ENCODE data around the gene KRTAP12-2.

Gene KRTAP12-2

DNA sequence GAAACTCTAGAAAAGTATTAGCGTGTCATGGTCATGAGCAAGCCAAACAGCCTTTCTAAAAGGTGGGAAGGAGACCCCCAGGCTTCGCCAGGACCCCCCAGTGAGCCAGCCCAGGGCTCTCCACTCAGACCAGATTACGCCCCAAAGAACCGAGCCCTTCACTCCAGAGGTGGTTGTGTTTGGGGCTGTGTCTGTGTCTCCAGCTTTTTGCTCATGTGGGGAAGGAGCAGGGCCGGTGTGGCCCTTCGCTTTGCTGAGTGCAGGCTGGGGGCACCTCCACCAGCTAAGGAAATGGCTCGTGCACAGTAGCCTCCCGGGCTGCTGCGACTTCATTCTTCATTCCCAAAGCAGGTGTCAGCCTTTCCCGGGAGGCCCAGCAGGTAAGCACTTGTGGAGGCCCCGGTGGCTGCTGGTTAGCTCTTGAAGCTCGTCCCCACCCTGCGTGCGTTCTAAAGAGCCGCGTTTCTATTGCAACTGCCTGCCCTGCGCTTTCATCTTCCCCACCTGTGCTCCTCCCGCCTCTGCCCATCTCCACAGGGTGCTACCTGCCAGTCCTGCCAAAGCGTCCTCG lies 44.1 kb upstream of the KRTAP12-2 start:
- DNase-seq (ENCODE audit: low read depth), result peak; percentile 62
- no peak overlapping the region for H3K4me3 ChIP-seq (ENCODE audit: low read length)

DNA sequence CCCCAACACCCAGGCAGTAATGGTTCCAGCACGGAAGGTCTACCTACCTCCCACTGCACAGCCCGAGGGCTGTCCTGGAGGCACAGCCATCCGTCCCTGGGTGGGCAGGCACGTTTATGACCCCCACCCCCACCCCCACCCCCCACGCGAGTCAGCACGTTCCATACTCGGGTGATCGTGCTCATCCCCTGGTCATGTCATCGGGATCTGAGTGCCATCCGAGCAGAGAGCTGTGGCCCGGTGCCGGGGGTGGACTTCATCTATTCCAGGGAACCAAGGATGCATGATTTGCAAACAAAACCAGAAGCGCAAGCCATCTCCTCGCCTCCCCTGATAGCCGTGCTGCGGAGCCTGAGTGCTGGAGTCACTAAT lies 43.6 kb upstream of the KRTAP12-2 start:
- TF ChIP-seq, protein P1, sequence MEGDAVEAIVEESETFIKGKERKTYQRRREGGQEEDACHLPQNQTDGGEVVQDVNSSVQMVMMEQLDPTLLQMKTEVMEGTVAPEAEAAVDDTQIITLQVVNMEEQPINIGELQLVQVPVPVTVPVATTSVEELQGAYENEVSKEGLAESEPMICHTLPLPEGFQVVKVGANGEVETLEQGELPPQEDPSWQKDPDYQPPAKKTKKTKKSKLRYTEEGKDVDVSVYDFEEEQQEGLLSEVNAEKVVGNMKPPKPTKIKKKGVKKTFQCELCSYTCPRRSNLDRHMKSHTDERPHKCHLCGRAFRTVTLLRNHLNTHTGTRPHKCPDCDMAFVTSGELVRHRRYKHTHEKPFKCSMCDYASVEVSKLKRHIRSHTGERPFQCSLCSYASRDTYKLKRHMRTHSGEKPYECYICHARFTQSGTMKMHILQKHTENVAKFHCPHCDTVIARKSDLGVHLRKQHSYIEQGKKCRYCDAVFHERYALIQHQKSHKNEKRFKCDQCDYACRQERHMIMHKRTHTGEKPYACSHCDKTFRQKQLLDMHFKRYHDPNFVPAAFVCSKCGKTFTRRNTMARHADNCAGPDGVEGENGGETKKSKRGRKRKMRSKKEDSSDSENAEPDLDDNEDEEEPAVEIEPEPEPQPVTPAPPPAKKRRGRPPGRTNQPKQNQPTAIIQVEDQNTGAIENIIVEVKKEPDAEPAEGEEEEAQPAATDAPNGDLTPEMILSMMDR (IDR thresholded peaks at IDR 0.05; ENCODE audit: insufficient read depth, low read depth, low read length, missing control alignments), result no peak

More for the DNA sequence above, 44.1 kb upstream of the KRTAP12-2 start:
- TF ChIP-seq, protein P1 (IDR thresholded peaks at IDR 0.05; ENCODE audit: insufficient read depth, low read depth, low read length, missing control alignments), result no peak

DNA sequence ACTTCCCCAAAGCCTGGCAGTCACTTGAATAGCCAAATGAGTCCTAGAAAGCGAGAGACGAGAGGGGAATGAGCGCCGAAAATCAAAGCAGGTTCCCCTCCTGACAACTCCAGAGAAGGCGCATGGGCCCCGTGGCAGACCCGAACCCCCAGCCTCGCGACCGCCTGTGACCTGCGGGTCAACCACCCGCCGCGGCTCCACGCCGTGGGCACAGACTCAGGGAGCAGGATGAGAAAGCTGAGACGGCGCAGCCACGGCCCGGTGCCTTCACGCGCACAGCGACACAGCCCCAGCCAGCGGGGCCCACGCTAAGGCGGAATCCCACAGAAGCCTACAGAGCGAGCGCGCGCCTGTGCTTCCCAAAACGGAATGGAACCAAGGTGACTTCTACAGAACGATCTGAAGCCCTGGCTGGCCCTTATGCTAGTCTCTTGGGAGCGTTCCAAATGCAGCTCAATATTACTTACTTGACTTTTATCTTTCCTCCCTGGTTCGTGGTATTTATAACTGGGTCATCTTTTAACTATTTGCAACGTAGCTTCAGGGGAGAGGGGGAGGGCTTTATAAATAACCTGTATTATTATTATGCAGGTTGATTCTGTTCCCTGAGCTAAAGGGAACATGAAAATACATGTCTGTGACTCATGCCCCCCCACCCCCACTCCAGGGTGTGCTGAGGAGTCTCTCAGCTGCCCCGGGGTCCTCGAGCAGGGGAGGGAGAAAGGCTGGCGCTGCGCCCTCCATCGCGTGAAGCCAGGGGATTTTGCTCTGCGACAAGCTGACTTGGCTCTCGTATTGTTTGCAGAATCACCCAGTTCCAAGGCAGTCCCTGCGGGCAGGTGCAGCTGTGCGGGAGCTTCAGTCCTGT lies 42.9 kb upstream of the KRTAP12-2 start:
- TF ChIP-seq, protein P1 (IDR thresholded peaks at IDR 0.05; ENCODE audit: insufficient read depth, low read depth, low read length, missing control alignments), result no peak
- H3K4me3 ChIP-seq (ENCODE audit: low read length), result no peak overlapping the region
- peak; percentile 83 for DNase-seq (ENCODE audit: low read depth)

More for the DNA sequence above, 43.6 kb upstream of the KRTAP12-2 start:
- no peak overlapping the region for H3K4me3 ChIP-seq (ENCODE audit: low read length)
- peak; percentile 17 for DNase-seq (ENCODE audit: low read depth)

DNA sequence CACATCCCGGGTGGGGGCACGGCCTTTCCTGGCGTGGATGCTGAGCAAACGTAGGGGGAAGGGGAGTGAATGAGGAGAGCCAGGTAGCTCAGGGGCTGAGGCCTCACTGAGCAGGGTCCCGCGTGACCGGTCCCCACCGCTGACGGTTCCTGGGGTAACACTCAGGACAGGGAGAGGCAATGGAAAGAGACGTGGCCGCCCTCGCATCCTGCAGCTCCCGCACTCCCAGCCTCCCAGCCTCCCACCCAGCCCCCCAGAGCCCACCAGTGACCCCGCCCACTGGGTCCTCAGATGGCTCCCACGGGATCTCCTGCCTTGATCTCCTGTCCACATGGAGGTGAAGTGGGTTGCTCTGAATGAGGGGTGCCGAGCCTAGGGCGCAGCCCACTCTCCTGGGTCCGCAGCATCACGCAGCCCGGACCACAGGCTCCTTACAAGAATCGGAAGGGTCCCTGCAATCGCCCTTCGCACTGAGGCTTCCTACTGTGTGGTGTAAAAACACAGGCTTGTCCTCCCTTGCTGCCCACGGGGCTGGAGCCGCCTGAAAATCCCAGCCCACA lies 42.2 kb upstream of the KRTAP12-2 start:
- TF ChIP-seq, protein P1 (IDR thresholded peaks at IDR 0.05; ENCODE audit: insufficient read depth, low read depth, low read length, missing control alignments), result no peak
- no peak overlapping the region for H3K4me3 ChIP-seq (ENCODE audit: low read length)
- DNase-seq (ENCODE audit: low read depth), result no peak

DNA sequence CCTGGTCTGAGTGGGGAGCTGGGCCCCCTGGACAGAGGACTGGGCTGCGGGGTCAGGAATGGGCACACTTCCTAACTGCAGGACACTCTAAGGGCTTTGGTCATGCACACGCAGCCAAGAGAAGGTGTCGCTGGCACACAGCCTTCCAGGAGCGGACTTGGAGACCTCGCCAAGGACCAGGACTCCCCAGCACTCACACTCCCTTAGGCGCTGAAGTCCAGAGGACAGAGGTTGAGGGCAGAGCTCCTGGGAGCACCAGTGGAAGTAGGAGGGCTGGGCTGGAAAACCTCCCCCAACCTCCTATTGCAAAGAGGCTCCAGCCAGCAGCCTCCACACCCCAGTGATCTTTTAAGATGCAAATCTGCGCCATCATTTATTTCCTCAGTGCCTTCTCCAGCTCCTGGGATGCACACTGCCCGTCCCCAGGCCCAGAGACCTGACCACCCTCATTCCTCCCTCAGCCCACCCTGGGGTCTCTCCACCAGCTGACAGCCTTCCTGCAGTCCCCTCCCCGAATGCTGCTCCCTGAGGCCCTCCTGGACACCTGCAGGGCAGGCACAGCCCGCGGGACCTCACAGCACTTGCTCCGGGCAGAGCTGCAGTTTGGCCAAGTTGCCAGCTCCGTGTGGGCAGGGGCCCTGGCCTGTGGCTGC lies 41.6 kb upstream of the KRTAP12-2 start:
- H3K4me3 ChIP-seq (ENCODE audit: low read length), result no peak overlapping the region
- TF ChIP-seq, protein P1 (IDR thresholded peaks at IDR 0.05; ENCODE audit: insufficient read depth, low read depth, low read length, missing control alignments), result no peak
- DNase-seq (ENCODE audit: low read depth), result no peak

DNA sequence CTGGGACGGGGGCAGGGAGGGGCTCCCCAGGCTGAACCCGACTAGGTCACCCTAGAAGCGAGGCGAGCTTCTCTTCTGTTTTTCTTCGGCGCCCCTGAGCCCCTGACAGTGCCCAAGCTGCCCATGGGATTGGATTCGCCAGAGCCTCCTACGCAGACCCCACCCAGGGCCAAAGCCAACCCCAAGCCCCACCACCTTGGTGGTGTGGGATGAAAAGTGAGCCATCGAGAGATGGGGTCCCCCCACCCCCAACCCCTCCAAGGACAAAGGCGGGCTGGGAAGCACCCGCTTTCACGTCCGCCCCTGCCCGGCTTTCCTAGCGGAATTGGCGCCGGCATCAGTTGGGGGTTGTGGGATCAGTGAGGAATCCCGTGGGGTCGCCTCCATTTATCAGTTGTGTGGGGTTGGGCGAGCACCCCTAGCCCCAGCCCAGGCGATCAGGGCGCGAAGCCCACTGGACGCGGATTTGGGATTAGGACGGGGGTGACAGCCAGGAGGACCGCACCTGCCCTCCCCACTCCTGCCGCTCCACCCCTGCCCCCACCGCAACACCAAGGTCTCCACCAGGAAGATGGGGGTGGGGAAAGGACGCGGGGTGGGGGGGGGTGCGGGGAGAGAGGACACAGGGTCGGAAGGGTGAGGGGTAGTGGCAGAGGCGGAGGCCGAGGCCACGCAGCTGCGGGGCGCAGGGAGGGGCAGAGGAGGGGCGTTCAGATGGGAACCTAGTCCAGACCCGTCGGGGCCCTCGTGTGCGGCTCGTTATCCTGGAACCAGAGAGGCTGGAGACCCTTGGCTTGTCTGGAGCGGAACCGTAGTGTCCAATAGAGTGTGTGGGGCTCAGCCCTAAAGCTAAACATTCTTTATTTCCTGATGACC lies 40.2 kb upstream of the KRTAP12-2 start:
- DNase-seq (ENCODE audit: low read depth), result no peak
- TF ChIP-seq, protein P1 (IDR thresholded peaks at IDR 0.05; ENCODE audit: insufficient read depth, low read depth, low read length, missing control alignments), result no peak
- H3K4me3 ChIP-seq (ENCODE audit: low read length), result no peak overlapping the region
